Amniotic epithelial cell (primary cell): Measurements from ENCODE around the gene WDFY2.

Experiments
- DNase-seq: peaks from one replicate; pipeline ENCODE4 v3.0.0-alpha.2; 2010; ENCODE audit warnings: low read depth

WDFY2 gene

GRCh38 chr13:51770681-51771417 is 186.6 kb downstream of the WDFY2 start:
- no peak for DNase-seq

DNA sequence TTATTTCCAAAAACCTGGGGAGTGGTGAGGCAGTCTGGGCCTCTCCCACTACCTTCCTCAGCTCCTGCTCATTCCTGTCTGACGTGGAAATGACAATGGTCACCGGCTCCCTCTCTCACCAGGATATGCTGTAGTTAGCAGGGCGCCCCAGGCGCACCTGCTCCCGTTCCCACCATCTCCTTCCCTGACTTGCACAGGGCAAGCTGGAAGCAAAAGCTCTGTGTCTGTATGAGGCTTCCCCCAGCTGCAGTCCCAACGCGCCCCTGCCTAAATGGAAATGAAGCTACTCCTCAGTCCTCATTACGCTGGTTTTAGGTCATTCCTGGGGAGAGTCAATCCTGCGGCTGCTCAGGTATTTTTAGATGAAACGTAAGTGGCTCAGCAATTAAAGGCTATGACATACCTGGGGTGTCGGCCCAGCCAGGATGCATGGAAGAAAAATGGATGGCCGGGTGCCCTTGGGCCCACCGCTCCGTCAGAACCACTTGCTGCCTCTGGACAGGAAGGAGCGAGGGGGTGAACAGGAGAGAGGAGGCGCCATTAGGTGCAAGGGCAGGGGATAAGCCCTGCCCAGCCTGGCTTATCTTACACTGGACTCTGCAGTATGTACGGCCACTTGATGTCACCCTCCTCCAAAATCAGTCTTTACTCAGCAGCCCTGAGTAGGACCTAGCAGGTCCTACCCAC is 187.3 kb downstream of the WDFY2 start:
- DNase-seq = no peak

DNA sequence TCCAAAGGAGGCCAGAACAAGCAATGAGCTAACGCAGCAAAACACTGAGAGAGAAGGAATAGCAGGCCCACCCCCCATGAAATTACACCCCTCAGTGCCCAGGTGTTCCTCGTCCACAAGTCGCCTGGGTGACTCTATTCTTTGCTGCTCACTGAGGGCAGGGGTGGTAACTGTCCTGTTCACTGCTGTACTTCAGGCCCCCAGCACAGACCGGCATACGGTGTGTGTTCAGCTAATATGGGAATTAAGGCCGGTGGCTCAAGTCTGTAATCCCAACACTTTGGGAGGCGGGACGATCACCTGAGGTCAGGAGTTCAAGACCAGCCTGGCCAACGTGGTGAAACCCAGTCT is 187.8 kb downstream of the WDFY2 start:
- no peak for DNase-seq

GRCh38 chr13:51772781-51773180 is 188.5 kb downstream of the WDFY2 start:
- no peak for DNase-seq

DNA sequence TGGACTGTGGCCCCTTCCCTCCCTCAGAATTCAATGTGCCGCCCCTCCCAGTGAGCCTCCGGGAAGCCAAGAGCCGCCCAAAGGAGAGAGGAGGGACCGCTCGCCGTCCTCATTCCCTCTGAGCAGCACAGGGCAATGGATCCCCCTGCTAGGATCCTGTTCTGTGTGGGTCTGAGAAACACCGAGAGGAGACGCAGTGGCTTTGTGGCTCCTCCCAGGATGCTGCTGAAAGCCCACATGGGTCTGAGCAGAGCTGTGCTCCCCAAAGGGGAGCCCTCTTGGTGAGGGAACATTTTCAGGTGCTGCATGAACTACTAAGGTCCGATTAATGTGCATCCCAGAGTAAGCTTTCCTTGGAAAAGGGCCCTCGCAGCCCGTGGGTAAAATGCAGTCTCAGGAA is 189.3 kb downstream of the WDFY2 start:
- no peak for DNase-seq

DNA sequence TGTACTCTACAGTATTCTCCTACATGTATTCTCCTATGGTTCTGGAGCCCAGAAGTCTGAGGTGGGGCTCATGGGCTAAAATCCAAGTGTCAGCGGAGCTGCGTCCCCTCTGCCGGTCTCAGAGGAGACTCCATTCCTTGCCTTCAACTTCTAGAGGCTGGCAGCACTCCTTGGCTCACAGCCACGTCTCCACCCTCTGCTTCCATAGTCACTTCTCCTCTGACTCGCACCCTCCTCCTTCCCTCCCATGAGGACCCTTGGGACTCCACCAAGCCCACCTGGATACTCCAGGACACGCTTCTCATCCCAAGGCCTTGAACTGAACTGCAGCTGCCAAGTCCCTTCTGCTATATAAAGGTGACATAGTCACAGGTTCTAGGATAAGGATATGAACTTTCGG is 191.9 kb downstream of the WDFY2 start:
- DNase-seq = no peak

GRCh38 chr13:51777921-51778320 is 193.7 kb downstream of the WDFY2 start:
- DNase-seq = no peak

GRCh38 chr13:51778392-51778791 is 194.1 kb downstream of the WDFY2 start:
- DNase-seq = no peak

GRCh38 chr13:51780099-51780498 is 195.8 kb downstream of the WDFY2 start:
- DNase-seq = peak; percentile 50

- peak; percentile 42 for DNase-seq
These were observed 197.2 kb downstream of the WDFY2 start for GRCh38 chr13:51781246-51782022.

DNA sequence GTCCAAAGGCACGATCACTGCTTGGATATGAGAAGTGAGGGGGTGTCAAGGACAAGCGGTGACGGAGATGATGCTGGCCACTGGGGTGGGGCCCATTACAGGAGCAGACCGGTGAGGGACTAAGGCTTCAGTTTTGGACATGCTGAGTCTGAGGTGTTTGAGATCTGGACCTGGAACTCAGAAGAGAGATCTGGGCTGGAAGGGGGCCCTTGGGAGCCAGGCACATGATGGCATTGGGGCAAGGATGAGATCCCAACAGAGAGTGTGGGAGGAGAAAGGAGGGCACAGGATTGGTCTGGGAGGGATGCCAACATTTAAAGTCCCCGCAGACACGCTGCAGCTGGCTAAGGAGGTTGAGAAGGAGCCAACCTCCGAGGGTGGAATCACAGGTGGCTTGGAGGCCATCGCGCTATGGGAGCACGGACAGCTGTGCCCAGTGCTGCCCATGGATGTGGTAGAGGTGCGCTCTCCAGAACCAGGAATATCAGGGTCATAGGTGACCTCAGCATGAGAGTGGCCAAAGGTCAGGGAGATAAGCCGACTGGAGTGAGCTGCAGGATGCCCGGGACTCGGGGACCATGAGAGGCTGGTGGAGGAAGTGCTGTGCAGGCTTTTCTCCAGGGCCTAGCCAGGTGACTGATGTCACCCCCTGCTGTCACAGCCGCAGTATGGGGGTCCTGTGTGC is 197.9 kb downstream of the WDFY2 start:
- DNase-seq = no peak

DNA sequence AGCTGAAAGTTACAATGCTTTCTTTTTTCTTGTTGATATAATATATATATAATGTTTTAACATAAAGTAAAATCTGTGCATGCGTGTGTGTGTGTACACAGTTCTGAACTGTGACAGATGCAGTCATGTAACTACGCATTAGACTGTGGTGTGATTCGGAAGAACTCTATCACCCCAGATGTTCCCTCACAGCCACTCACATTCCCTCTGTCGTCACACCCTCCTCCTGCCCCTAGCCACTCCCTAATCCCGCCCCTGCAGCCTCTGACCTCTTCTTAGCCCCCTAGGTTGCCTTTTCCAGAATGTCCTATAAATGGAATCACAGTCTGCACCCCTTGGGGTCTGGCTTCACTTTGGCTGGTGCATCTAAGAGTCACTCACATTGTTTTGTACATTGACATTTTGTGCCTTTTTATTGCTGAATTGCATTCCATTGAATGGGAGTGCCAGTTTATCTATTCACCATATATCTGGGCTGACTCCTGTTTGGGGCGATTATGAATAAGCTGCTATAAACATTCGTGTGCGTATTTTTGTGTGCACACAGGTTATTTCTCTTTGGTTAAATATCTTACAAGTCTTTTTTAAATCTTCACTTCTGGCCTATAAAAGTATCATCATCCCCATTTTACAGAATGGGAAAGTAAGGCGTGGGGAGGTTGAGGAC is 199.3 kb downstream of the WDFY2 start:
- DNase-seq = no peak

GRCh38 chr13:51784097-51784496 is 199.8 kb downstream of the WDFY2 start:
- DNase-seq = no peak

GRCh38 chr13:51785712-51786424 is 201.6 kb downstream of the WDFY2 start:
- peak; percentile 48 for DNase-seq

DNA sequence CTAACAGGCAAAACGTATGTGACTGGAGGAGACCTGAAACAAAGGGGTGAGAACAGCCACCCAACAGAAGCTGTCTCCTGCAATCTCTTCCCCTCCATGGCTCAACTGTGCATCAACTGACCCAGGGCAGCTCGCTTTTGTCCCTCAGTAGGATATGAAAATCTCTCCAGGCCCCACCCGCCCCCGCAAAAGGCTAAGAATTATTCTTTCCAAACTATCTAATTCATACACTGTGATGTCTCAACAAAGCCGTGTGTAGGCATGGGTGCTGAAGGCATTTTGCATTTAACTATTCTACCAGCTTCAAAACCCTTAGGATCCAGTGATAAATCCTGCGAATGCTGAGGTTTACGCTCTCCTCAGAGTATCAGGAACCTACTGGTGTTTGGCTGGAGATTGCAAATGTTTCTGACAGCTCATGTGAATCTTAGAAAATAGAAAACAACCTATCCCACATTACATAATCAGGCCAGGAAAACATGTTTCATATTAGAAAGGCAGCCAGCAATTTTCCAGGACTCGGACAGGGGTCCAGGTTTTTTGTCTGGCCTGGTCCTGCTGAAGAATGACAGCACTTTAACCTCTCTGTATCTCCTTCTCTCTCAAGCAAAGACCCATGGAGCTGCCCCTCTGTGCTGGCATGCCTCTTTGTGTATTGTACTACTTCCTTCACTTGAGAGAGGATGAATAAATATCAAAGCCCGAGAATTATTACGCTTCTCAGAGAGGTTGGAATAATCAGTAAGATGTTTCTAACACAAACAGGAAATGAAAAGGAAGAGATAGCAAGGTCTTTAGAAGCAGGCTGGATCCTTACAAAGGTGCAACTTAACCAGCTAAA is 202.4 kb downstream of the WDFY2 start:
- peak; percentile 53 for DNase-seq

- DNase-seq = peak; percentile 87
These were observed 209.5 kb downstream of the WDFY2 start for GRCh38 chr13:51793570-51794271.

DNA sequence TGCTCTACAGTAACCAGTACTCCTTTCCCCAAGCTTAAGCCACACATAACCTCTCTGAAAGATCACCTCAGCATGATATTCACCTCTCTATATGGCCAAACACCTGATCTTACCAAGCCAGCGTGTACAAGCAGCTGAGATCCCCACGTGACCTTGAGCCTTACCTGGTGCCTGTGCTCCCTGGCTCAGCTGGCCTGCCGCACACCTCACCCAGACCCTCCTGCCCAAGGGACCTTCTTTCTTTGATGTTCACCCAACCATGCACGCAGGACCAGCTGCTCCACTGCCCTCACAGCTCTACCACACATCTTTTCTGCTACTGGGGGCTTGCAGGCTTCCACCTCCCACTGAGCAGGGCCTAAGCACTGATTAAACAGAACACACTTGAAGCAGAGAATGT is 210.7 kb downstream of the WDFY2 start:
- DNase-seq = no peak

DNA sequence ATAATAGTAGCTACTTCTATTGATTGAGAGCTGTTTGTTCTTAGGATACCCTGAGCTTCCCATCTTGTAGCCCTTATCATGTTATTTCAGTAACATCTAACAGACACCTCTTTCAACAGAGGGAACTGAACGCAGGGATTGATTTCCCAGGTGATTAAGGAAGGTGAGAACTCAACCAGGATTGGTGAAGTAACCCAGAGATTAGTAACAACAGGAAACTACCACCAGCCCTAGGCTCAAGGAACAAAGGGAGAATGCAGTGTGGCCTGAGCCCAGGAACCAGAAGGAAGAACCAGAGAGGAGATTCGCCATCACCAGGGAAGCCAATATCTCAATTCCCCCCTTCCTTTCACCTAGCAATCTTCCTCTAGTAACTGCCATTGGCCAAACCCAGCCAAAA is 211.2 kb downstream of the WDFY2 start:
- DNase-seq = no peak

DNA sequence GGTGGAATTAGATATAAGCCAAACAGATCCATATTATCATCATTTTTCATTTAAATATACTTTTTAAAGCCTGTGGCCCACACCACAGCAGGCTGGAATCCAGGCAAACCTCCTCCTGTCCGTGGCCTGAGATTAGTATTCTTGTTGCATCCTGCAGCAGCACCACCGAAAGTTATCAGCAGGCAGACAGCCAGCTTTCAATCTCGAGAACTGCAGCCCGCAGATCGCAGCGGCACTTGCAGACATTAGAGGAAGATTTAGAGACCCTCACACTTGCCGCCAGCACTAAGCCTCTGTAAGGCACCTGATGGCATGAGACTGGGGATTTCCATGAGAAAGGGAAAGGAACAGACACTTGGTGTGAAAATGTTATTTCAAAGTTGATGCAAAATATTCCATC is 212.3 kb downstream of the WDFY2 start:
- DNase-seq = no peak
